IMR-90 (cell line): Measurements from ENCODE around the gene ZNF627. TPM values are rescaled to one million over a fixed set of nuclear protein-coding genes. Genes with fewer than 3 reads are reported as not detected.

ENCODE experiments used
- ATAC-seq: fragments of 200-7000 bp; cut with Tn5 transposase; 2 replicates; pipeline ENCODE4 v1.9.1; 2020; ENCODE audit warnings: low read depth, mild to moderate bottlenecking, moderate library complexity
- Bru-seq: library from RNA; stranded (reverse); fragments of 400-500 nt; gene quantifications from one replicate; lab custom pipeline; 2021; lab: Mats Ljungman, UMichigan
- BruChase-seq, 2 experiments: library from RNA; stranded (reverse); fragments of 400-500 nt; gene quantifications; one replicate each; lab custom pipeline; 2021; lab: Mats Ljungman, UMichigan
- BruUV-seq: library from RNA; stranded (reverse); fragments of 400-500 nt; replicated peaks from 2 replicates; lab custom pipeline; 2021; lab: Mats Ljungman, UMichigan
- CTCF ChIA-PET: fragments of 300-600 bp; formaldehyde crosslinking; extraction: SDS; loops from one replicate; lab custom pipeline; 2021; ENCODE audit warnings: antibody characterized with exemption; lab: Yijun Ruan, JAX
- POLR2A ChIA-PET: fragments of 300-600 bp; sonication (Branson Sonifier 250); formaldehyde crosslinking; loops from one replicate; lab custom pipeline; 2022; ENCODE audit warnings: antibody characterized with exemption; ENCODE audit not compliant: unreplicated experiment; lab: Charles Lee
- DNase-seq: peaks from one replicate; pipeline ENCODE4 v3.0.0; 2013
- H2AFZ ChIP-seq: replicated peaks from 2 replicates; pipeline ENCODE3; 2013; ENCODE audit warnings: low read length, mild to moderate bottlenecking; ENCODE audit not compliant: poor library complexity
- H2AK5ac ChIP-seq: 2 replicates; pipeline ENCODE4 v1.6.1; 2013; ENCODE audit warnings: low read depth, low read length, inconsistent platforms
- H2AK9ac ChIP-seq: replicated peaks from 2 replicates; pipeline ENCODE3; 2013; ENCODE audit warnings: mild to moderate bottlenecking, low read depth, low read length, moderate library complexity; ENCODE audit not compliant: poor library complexity
- H2BK120ac ChIP-seq: 2 replicates; pipeline ENCODE4 v1.6.1; 2013; ENCODE audit warnings: low read depth, low read length, inconsistent platforms
- H2BK15ac ChIP-seq: 3 replicates; pipeline ENCODE4 v1.6.1; 2013; ENCODE audit warnings: low read depth, low read length, inconsistent platforms
- H2BK20ac ChIP-seq: 2 replicates; pipeline ENCODE4 v1.6.1; 2013; ENCODE audit warnings: low read depth, mild to moderate bottlenecking, inconsistent platforms, low read length, moderate library complexity
- H2BK5ac ChIP-seq: 2 replicates; pipeline ENCODE4 v1.6.1; 2013; ENCODE audit warnings: mild to moderate bottlenecking, low read depth, low read length, inconsistent platforms; ENCODE audit not compliant: poor library complexity, severe bottlenecking
- H3K14ac ChIP-seq: replicated peaks from 2 replicates; pipeline ENCODE4 v1.6.1; 2013; ENCODE audit warnings: low read depth, low read length, inconsistent platforms
- H3K18ac ChIP-seq: 2 replicates; pipeline ENCODE4 v1.6.1; 2013; ENCODE audit warnings: low read depth, low read length, control low read depth
- H3K23ac ChIP-seq: 2 replicates; pipeline ENCODE4 v1.6.1; 2013; ENCODE audit warnings: low read depth, low read length, inconsistent platforms
- H3K27ac ChIP-seq: 2 replicates; pipeline ENCODE4 v1.5.1; 2013; ENCODE audit warnings: mild to moderate bottlenecking, control low read depth, low read length; ENCODE audit not compliant: insufficient read depth
- H3K27me3 ChIP-seq: 2 replicates; pipeline ENCODE4 v1.6.1; 2013; ENCODE audit warnings: low read length; ENCODE audit not compliant: control insufficient read depth, insufficient read depth
- H3K36me3 ChIP-seq: 2 replicates; pipeline ENCODE4 v1.6.1; 2013; ENCODE audit warnings: low read length, mixed read lengths; ENCODE audit not compliant: control insufficient read depth, insufficient read depth
- H3K4ac ChIP-seq: 2 replicates; pipeline ENCODE4 v1.6.1; 2013; ENCODE audit warnings: low read depth, low read length, inconsistent platforms
- H3K4me1 ChIP-seq: 2 replicates; pipeline ENCODE4 v1.6.1; 2013; ENCODE audit warnings: low read length, mixed read lengths; ENCODE audit not compliant: control insufficient read depth, insufficient read depth
- H3K4me2 ChIP-seq: 2 replicates; pipeline ENCODE4 v1.6.1; 2013; ENCODE audit warnings: low read depth, mild to moderate bottlenecking, control low read depth, low read length, moderate library complexity
- H3K4me3 ChIP-seq: 2 replicates; pipeline ENCODE4 v1.5.1; 2013; ENCODE audit warnings: low read depth, mild to moderate bottlenecking, control low read depth, low read length, moderate library complexity; ENCODE audit not compliant: insufficient read depth
- H3K56ac ChIP-seq: 2 replicates; pipeline ENCODE4 v1.6.1; 2013; ENCODE audit warnings: low read length, inconsistent platforms; ENCODE audit not compliant: insufficient read depth; ENCODE audit errors: extremely low read depth
- H3K79me1 ChIP-seq, 2 experiments: 2 replicates each; pipeline ENCODE4 v1.6.1; 2013; ENCODE audit warnings: low read length in 2 of 2, inconsistent platforms in 1 of 2, low read depth in 1 of 2
- H3K9ac ChIP-seq: 2 replicates; pipeline ENCODE4 v1.6.1; 2013; ENCODE audit warnings: low read depth, low read length, control low read depth
- H3K9me1 ChIP-seq: 2 replicates; pipeline ENCODE4 v1.6.1; 2013; ENCODE audit warnings: low read length, inconsistent platforms; ENCODE audit not compliant: insufficient read depth
- H3K9me3 ChIP-seq: 2 replicates; pipeline ENCODE4 v1.6.1; 2013; ENCODE audit warnings: low read length; ENCODE audit not compliant: control insufficient read depth, insufficient read depth
- H4K20me1 ChIP-seq: 2 replicates; pipeline ENCODE4 v1.6.1; 2013; ENCODE audit warnings: low read length, inconsistent platforms; ENCODE audit not compliant: insufficient read depth
- H4K5ac ChIP-seq: 2 replicates; pipeline ENCODE4 v1.6.1; 2013; ENCODE audit warnings: mild to moderate bottlenecking, low read depth, low read length, control low read depth
- H4K8ac ChIP-seq, 2 experiments: 2 replicates each; pipeline ENCODE4 v1.6.1; 2013; ENCODE audit warnings: low read depth in 2 of 2, low read length in 2 of 2, control low read depth in 1 of 2, inconsistent platforms in 1 of 2
- H4K91ac ChIP-seq: 2 replicates; pipeline ENCODE4 v1.6.1; 2013; ENCODE audit warnings: low read depth, low read length, inconsistent platforms; ENCODE audit not compliant: insufficient read depth
- CEBPB ChIP-seq: IDR thresholded peaks from 2 replicates; pipeline ENCODE4 v1.6.1; 2012; ENCODE audit warnings: low read depth, low read length, improper control_type of control experiment
- CHD1 ChIP-seq: IDR thresholded peaks from 2 replicates; pipeline ENCODE4 v1.6.1; 2012; ENCODE audit warnings: low read depth, low read length, improper control_type of control experiment
- FOS ChIP-seq: fragments of 150-350 bp; IDR thresholded peaks from 2 replicates; pipeline ENCODE4 v1.6.1; 2016; ENCODE audit warnings: low read depth, low read length
- MAZ ChIP-seq: IDR thresholded peaks from 2 replicates; pipeline ENCODE4 v1.6.1; 2012; ENCODE audit warnings: low read depth, mild to moderate bottlenecking, low read length, improper control_type of control experiment, moderate library complexity, borderline replicate concordance
- MXI1 ChIP-seq: IDR thresholded peaks from 2 replicates; pipeline ENCODE4 v1.6.1; 2012; ENCODE audit warnings: low read depth, mild to moderate bottlenecking, low read length, moderate library complexity, borderline replicate concordance
- POLR2A ChIP-seq: IDR thresholded peaks from 2 replicates; pipeline ENCODE4 v1.6.1; 2012; ENCODE audit warnings: mild to moderate bottlenecking, low read depth, low read length
- SMC3 ChIP-seq: fragments of 150-350 bp; IDR thresholded peaks from 2 replicates; pipeline ENCODE4 v1.6.1; 2016; ENCODE audit warnings: low read depth, mild to moderate bottlenecking, antibody characterized with exemption, low read length, moderate library complexity
- USF2 ChIP-seq: fragments of 150-350 bp; IDR thresholded peaks from 2 replicates; pipeline ENCODE4 v1.6.1; 2017; ENCODE audit warnings: mild to moderate bottlenecking, antibody characterized with exemption, low read length, low read depth
- WGBS, 2 experiments: methylation state at CpG; one replicate each; pipeline versions ENCODE4 v1.1.5 to v1.1.7; 2013; ENCODE audit warnings: missing lambda C conversion rate in 2 of 2; ENCODE audit not compliant: insufficient read length in 1 of 2; ENCODE audit errors: extremely low coverage in 2 of 2; 5-methylcytosine and 5-hydroxymethylcytosine counted together
- dilution Hi-C: fragments of 300-500 bp; cut with HindIII; formaldehyde crosslinking; loops from one replicate; pipeline ENCODE4 v1.14.3; 2018; ENCODE audit warnings: low sequenced_read_pairs; ENCODE audit not compliant: unreplicated experiment
- in situ Hi-C: fragments of 300-500 bp; cut with MboI; formaldehyde crosslinking; loops from 3 replicates; pipeline ENCODE4 v1.14.3; 2019; ENCODE audit warnings: low sequenced_read_pairs, inconsistent platforms, mixed read lengths
- intact Hi-C: fragments of 100-400 bp; cut with micrococcal nuclease; formaldehyde crosslinking; loops from 2 replicates; pipeline ENCODE4 v1.10.0; 2022
- long read RNA-seq: library from polyadenylated mRNA; unstranded; transcript quantifications from one replicate; pipeline ENCODE4 v2.0.0, GENCODE V29; 2021; ENCODE audit not compliant: unreplicated experiment
- polyA plus RNA-seq, 3 experiments: library from polyadenylated mRNA; depleted of rRNA; stranded (reverse); fragments of >200 nt; gene quantifications; 2 replicates each; pipeline ENCODE4 v1.2.3, GENCODE V29; 2012; ENCODE audit warnings: low replicate concordance in 1 of 3
- total RNA-seq: library from RNA; depleted of rRNA; stranded (reverse); fragments of >200 nt; gene quantifications from 2 replicates; pipeline ENCODE4 v1.2.3, GENCODE V29; 2012; rRNA removed
- TF ChIP-seq, protein P1 (sequence below): conservative IDR thresholded peaks from 2 replicates; pipeline ENCODE4 v1.5.1; 2012; ENCODE audit warnings: mild to moderate bottlenecking, low read depth, low read length, improper control_type of control experiment
- TF ChIP-seq, protein P2 (sequence below): fragments of 150-350 bp; IDR thresholded peaks from 2 replicates; pipeline ENCODE4 v1.6.1; 2016; ENCODE audit warnings: low read depth, mild to moderate bottlenecking, low read length, moderate library complexity, borderline replicate concordance

The ZNF627 gene
- 32.8 and 34.4 TPM in 2 replicates for total RNA-seq
- polyA plus RNA-seq (2012; rRNA removed): 4.3 and 6.3 TPM in 2 replicates
- polyA plus RNA-seq (2012; cell fraction: cytosol; rRNA removed): 1.3 and 1.7 TPM in 2 replicates
- polyA plus RNA-seq (2012; cell fraction: nucleus; rRNA removed; ENCODE audit: low replicate concordance): 1.1 and 9.2 TPM in 2 replicates
- Bru-seq, nascent RNA: percentile 91 among the genes with signal in this experiment
- BruChase-seq, experiment 1, labeled RNA remaining after a 6-hour chase: percentile 92 among the genes with signal in this experiment
- percentile 81 among the genes with signal in this experiment for BruChase-seq, experiment 2, labeled RNA remaining after a 2-hour chase
- long read RNA-seq, transcript ZNF627-201 (4 exons, 2,840 nt): major isoform, 27 of 33 reads
- long read RNA-seq, partial matches to known transcripts: 0 of 33 reads
- long read RNA-seq, other reads (novel, unspliced or antisense): 6 of 33 reads

DNA sequence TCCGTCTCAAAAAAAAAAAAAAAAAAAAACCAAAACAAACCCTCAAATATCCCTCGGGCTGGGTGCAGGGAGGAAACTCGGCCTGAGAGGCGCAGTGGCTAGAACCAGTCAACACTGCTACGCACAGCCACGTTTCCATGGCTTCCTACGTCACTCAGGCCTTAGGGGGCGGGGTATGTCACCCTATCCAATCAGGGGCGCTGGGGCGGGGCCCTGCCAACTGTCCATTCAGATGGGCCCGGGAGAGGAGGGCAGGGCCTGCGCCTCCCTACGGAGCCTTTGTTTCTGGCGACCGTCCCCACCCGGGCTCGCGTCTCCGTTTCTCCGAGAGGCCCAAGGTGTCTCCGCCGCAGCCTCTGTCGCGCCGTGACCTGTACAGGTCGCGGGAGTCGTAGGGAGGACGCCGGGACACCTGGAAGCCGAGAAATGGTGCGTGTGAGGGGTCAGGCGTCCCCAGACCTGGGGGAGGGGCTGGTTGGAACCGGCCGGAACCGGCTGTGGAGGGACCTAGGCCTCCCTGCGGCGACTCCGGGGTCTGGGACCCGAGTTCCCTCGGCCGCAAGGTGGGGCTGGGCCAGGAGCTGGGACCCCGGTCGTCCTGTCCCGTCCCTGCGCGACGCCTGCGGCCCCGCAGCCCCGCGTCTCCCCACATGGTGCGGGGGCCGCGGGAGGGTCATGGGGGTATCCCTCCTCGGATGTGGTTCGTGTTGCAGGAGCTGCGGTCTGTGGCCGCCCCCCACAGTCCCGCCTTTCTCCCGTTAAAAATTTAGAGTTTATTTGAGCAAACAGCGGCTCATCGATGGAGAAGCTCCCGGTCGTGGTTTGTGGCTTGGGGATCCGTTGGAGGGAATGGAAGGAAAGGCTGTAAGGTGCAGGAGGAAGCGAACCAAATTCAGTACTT, at the start of gene ZNF627:
Gene ZNF627 (plus strand): TSS at position 282 of the 901 bp plus-strand sequence. CDS start 145 bp downstream, at position 427.
- no peaks in the 10 kb centered on the region; the same call in 1 of the 2 replicates for H3K4me1 ChIP-seq
- H2AFZ ChIP-seq: peak within 1 kb of the TSS; percentile 99
- H4K5ac ChIP-seq: peak within 1 kb of the TSS; percentile 99
- peak within 1 kb of the TSS; percentile 100 for H3K9ac ChIP-seq
- dilution Hi-C loops (no loop called here), intact Hi-C loops (no loop called here), in situ Hi-C loops (no loop called here)
- ChIA-PET POLR2A (no interaction called here), CTCF (interaction anchor here (0.6 to 0.7 kb wide), 2 partner anchors 14 to 32 kb away, joined by 3 to 7 read pairs; no protein-coding TSS in a partner anchor)
- H3K18ac ChIP-seq: peak within 1 kb of the TSS; percentile 98
- 0% methylated on average over 3 of the region's 67 CpGs; no CpG with 5 or more reads in 1 of the 2 experiments for WGBS, 2 experiments
- DNase-seq (peak; percentile 98), ATAC-seq (peak; percentile 100)
- peaks cover 12 to 37% of the 10 kb centered on the region in 2 experiments for H3K79me1 ChIP-seq
- peak within 1 kb of the TSS; percentile 99 for H3K14ac ChIP-seq
- peak within 1 kb of the TSS; percentile 57 to 98 for H4K8ac ChIP-seq
- peak within 1 kb of the TSS; percentile 99 for H3K4me3 ChIP-seq
- peaks cover 30% of the 10 kb centered on the region for H4K20me1 ChIP-seq
- peak within 1 kb of the TSS; percentile 96 for H3K4ac ChIP-seq
- H3K23ac ChIP-seq: peak within 1 kb of the TSS; percentile 92
- H4K91ac ChIP-seq: peak within 1 kb of the TSS; percentile 87
- peaks cover 8% of the 10 kb centered on the region for H3K36me3 ChIP-seq
- H3K27me3 ChIP-seq: no peaks in the 10 kb centered on the region
- no peak within 1 kb of the TSS for H2BK15ac ChIP-seq
- H3K9me3 ChIP-seq: no peaks in the 10 kb centered on the region
- peaks cover 10% of the 10 kb centered on the region; the same call in 1 of the 2 replicates for H3K9me1 ChIP-seq
- H2AK9ac ChIP-seq: peak within 1 kb of the TSS; percentile 99
- peak within 1 kb of the TSS; percentile 100 for H3K27ac ChIP-seq
- peak within 1 kb of the TSS; percentile 99 for H2BK5ac ChIP-seq
- no TSS peak for BruUV-seq
- peak within 1 kb of the TSS; percentile 93 for H2AK5ac ChIP-seq
- H2BK120ac ChIP-seq: peak within 1 kb of the TSS; percentile 75
- no peak within 1 kb of the TSS; the same call in 1 of the 2 replicates for H2BK20ac ChIP-seq
- H3K56ac ChIP-seq: peak within 1 kb of the TSS; percentile 80; the same call in 1 of the 2 replicates
- peak within 1 kb of the TSS; percentile 73 for H3K4me2 ChIP-seq
- TF ChIP-seq POLR2A: peak; percentile 96
- TF ChIP-seq, protein P1, sequence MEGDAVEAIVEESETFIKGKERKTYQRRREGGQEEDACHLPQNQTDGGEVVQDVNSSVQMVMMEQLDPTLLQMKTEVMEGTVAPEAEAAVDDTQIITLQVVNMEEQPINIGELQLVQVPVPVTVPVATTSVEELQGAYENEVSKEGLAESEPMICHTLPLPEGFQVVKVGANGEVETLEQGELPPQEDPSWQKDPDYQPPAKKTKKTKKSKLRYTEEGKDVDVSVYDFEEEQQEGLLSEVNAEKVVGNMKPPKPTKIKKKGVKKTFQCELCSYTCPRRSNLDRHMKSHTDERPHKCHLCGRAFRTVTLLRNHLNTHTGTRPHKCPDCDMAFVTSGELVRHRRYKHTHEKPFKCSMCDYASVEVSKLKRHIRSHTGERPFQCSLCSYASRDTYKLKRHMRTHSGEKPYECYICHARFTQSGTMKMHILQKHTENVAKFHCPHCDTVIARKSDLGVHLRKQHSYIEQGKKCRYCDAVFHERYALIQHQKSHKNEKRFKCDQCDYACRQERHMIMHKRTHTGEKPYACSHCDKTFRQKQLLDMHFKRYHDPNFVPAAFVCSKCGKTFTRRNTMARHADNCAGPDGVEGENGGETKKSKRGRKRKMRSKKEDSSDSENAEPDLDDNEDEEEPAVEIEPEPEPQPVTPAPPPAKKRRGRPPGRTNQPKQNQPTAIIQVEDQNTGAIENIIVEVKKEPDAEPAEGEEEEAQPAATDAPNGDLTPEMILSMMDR: 0 out of 2 replicates have a peak, but pooled peaks have one; percentile 16
- TF ChIP-seq MAZ: peak; percentile 57; the same call in 1 of the 2 replicates
- 0 out of 2 replicates have a peak, but pooled peaks have one; percentile 16 for TF ChIP-seq MXI1
- peak; percentile 10; the same call in 1 of the 2 replicates for TF ChIP-seq FOS
- TF ChIP-seq CHD1: no peak
- no peak for TF ChIP-seq USF2
- no peak for TF ChIP-seq SMC3
- TF ChIP-seq, protein P2, sequence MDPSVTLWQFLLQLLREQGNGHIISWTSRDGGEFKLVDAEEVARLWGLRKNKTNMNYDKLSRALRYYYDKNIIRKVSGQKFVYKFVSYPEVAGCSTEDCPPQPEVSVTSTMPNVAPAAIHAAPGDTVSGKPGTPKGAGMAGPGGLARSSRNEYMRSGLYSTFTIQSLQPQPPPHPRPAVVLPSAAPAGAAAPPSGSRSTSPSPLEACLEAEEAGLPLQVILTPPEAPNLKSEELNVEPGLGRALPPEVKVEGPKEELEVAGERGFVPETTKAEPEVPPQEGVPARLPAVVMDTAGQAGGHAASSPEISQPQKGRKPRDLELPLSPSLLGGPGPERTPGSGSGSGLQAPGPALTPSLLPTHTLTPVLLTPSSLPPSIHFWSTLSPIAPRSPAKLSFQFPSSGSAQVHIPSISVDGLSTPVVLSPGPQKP: no peak
- TF ChIP-seq CEBPB: no peak
